Hepatocyte (in vitro differentiated cells): Measurements from ENCODE around the gene FCGR3A. TPM values are rescaled to one million over a fixed set of nuclear protein-coding genes. Genes with fewer than 3 reads are reported as not detected.
"Not testable (repeated sequence)": the region's sequence is repeated elsewhere in the genome, so short reads cannot be mapped to it uniquely, and the experiment has no call there.

Source experiments
- DNase-seq: peaks from one replicate; pipeline ENCODE4 v3.0.0-alpha.2; 2016; ENCODE audit warnings: low spot score
- H2AFZ ChIP-seq: fragments of 200-600 bp; sonication (generic); 2 replicates; pipeline ENCODE4 v1.6.0; 2016; ENCODE audit warnings: antibody characterized with exemption, mild to moderate bottlenecking
- H3K27ac ChIP-seq: fragments of 200-600 bp; sonication (generic); 2 replicates; pipeline ENCODE4 v1.5.1; 2016; ENCODE audit warnings: mild to moderate bottlenecking
- H3K27me3 ChIP-seq: fragments of 200-600 bp; sonication (generic); 2 replicates; pipeline ENCODE4 v1.6.1; 2016
- H3K36me3 ChIP-seq: fragments of 200-600 bp; sonication (generic); replicated peaks from 2 replicates; pipeline ENCODE4 v1.5.1; 2016; ENCODE audit warnings: low read depth; ENCODE audit not compliant: insufficient read depth
- H3K4me1 ChIP-seq: fragments of 200-600 bp; sonication (generic); 2 replicates; pipeline ENCODE4 v1.5.1; 2016; ENCODE audit warnings: mild to moderate bottlenecking, moderate library complexity; ENCODE audit not compliant: insufficient read depth
- H3K4me2 ChIP-seq: fragments of 200-600 bp; sonication (generic); 2 replicates; pipeline ENCODE4 v1.6.0; 2016
- H3K4me3 ChIP-seq: fragments of 200-600 bp; sonication (generic); 2 replicates; pipeline ENCODE4 v1.5.1; 2016; ENCODE audit warnings: mild to moderate bottlenecking
- H3K79me2 ChIP-seq: fragments of 200-600 bp; sonication (generic); 2 replicates; pipeline ENCODE4 v1.6.0; 2017; ENCODE audit warnings: mild to moderate bottlenecking
- H3K9me2 ChIP-seq: fragments of 200-600 bp; sonication (generic); replicated peaks from 2 replicates; pipeline ENCODE4 v1.6.0; 2017; ENCODE audit warnings: mild to moderate bottlenecking; ENCODE audit not compliant: insufficient read depth
- H3K9me3 ChIP-seq: fragments of 200-600 bp; sonication (generic); 2 replicates; pipeline ENCODE4 v1.5.1; 2016; ENCODE audit warnings: low read depth, mild to moderate bottlenecking
- H4K20me1 ChIP-seq: fragments of 200-600 bp; sonication (generic); 2 replicates; pipeline ENCODE4 v1.6.0; 2016; ENCODE audit warnings: mild to moderate bottlenecking; ENCODE audit not compliant: insufficient read depth, poor library complexity, severe bottlenecking
- WGBS: methylation state at CpG from one replicate; pipeline ENCODE4 v1.1.6; 2016; ENCODE audit warnings: low lambda C conversion rate; ENCODE audit errors: missing lambda C conversion rate; 5-methylcytosine and 5-hydroxymethylcytosine counted together
- polyA plus RNA-seq: library from polyadenylated mRNA; unstranded; fragments of >200 nt; fragmentation: Nextera tagmentation; extraction: Ambion mirVana; gene quantifications from 2 replicates; pipeline ENCODE4 v1.2.1, GENCODE V29; 2016
- total RNA-seq: library from RNA; depleted of rRNA; stranded (reverse); fragments of >200 nt; gene quantifications from 2 replicates; pipeline ENCODE4 v1.2.3, GENCODE V29; 2014

Gene FCGR3A
- total and polyA plus RNA-seq, 2 experiments from 2014 or later = 0.17 to 0.31 TPM

DNA sequence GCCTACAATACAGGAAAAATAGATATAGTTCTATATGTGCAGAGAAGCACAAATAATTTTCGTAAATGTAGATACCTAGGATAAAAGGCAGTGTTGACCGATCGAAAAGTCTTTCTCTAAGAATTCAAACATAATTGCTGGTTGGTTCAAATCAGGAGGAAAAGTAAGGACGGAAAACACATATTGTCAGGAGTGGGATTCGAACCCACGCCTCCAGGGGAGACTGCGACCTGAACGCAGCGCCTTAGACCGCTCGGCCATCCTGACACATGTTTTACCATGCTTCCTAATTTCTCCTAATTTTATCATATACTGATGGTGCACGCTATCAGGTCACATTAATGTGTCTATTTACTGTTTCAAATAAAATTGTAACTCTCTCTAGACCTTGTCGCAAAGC lies 19.5 kb downstream of the FCGR3A start:
- not testable (repeated sequence) for H3K27me3 ChIP-seq, H3K9me2 ChIP-seq, H3K27ac ChIP-seq, H2AFZ ChIP-seq, H4K20me1 ChIP-seq, H3K36me3 ChIP-seq, H3K79me2 ChIP-seq, H3K9me3 ChIP-seq
- peak overlapping the region; percentile 3 for H3K4me3 ChIP-seq
- H3K4me1 ChIP-seq = peaks cover 16% of the 10 kb centered on the region
- peak; percentile 64 for DNase-seq
- 2% methylated on average over 12 of the region's 13 CpGs for WGBS
- H3K4me2 ChIP-seq = peak overlapping the region; percentile 71

DNA sequence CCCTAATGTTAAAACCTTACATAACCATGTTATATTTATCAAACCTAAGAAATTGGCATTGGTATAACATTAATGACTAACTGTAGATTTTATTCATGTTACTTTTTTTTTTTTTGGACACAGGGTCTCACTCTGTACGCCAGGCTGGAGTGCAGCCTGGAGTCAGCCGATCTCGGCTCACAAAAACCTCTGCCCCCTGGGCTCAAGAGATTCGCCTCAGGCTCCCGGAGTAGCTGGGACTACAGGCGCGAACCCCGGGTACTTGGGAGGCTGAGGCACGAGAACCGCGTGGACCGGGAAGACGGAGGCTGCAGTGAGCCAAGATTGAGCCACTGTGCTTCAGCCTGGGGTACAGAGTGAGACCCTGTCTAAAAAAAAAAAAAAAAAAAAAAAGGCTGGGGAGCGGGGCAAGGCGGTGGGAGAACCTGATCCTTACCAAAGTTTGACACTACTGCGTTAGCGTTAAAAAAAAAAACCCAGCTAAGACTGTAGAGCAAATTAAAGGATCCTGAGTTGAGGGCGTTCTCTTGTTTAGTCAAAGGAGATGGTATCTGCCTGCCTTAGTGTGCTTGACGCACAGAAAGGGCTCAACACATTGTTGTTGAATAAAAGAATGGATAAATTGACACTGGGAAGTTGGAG lies 20.0 kb downstream of the FCGR3A start:
- Histone ChIP-seq H3K4me2 (peak overlapping the region; percentile 71), H3K4me3 (peak overlapping the region; percentile 3), H3K4me1 (peaks cover 16% of the 10 kb centered on the region)
- not testable (repeated sequence) for H3K36me3 ChIP-seq, H3K27ac ChIP-seq, H3K9me2 ChIP-seq, H4K20me1 ChIP-seq, DNase-seq, H3K9me3 ChIP-seq, H3K79me2 ChIP-seq, H2AFZ ChIP-seq, H3K27me3 ChIP-seq
- WGBS = 17% methylated on average over 19 of the region's 19 CpGs

DNA sequence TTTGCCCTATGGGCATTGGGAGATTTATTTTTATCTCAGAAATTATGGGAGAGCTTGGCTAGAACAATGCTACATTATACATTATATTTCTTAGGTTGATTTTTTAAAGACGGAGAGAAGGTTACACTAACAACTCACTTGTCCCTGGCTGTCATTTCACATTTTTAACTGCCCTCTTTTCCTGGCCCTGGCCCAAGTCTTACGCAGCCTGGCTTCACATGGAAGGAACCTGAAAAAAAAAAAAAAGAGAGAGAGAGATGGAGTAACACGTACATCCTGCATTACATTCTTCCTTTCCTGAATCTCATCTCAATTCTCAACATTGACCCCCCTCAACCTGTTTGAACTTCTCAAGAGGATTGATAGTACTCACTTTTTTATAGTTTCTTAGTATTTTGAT lies 21.1 kb downstream of the FCGR3A start:
- not testable (repeated sequence) for H3K9me2 ChIP-seq, H3K79me2 ChIP-seq, DNase-seq, H3K4me3 ChIP-seq, H3K4me2 ChIP-seq, H2AFZ ChIP-seq, H3K9me3 ChIP-seq, H4K20me1 ChIP-seq, H3K36me3 ChIP-seq, H3K27ac ChIP-seq, H3K27me3 ChIP-seq
- H3K4me1 ChIP-seq = peaks cover 16% of the 10 kb centered on the region
- 65% methylated on average over 3 of the region's 3 CpGs for WGBS

DNA sequence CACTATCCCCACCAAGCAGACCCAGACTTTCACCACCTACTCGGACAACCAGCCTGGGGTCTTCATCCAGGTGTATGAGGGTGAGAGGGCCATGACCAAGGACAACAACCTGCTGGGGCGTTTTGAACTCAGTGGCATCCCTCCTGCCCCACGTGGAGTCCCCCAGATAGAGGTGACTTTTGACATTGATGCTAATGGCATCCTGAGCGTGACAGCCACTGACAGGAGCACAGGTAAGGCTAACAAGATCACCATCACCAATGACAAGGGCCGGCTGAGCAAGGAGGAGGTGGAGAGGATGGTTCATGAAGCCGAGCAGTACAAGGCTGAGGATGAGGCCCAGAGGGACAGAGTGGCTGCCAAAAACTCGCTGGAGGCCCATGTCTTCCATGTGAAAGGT lies 23.7 kb downstream of the FCGR3A start:
- DNase-seq, H3K4me2 ChIP-seq, H3K9me2 ChIP-seq, H3K27ac ChIP-seq, H2AFZ ChIP-seq, H3K4me3 ChIP-seq, H3K4me1 ChIP-seq, H3K9me3 ChIP-seq, H4K20me1 ChIP-seq, H3K36me3 ChIP-seq, H3K27me3 ChIP-seq, H3K79me2 ChIP-seq: not testable (repeated sequence)
- WGBS = 83% methylated on average over 7 of the region's 7 CpGs

DNA sequence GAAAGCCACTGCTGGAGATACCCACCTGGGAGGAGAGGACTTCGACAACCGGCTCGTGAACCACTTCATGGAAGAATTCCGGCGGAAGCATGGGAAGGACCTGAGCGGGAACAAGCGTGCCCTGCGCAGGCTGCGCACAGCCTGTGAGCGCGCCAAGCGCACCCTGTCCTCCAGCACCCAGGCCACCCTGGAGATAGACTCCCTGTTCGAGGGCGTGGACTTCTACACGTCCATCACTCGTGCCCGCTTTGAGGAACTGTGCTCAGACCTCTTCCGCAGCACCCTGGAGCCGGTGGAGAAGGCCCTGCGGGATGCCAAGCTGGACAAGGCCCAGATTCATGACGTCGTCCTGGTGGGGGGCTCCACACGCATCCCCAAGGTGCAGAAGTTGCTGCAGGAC lies 24.3 kb downstream of the FCGR3A start:
- not testable (repeated sequence) for H3K36me3 ChIP-seq, H4K20me1 ChIP-seq, H2AFZ ChIP-seq, H3K4me1 ChIP-seq, H3K27ac ChIP-seq, H3K4me3 ChIP-seq, H3K9me2 ChIP-seq, H3K79me2 ChIP-seq, H3K9me3 ChIP-seq, DNase-seq, H3K27me3 ChIP-seq
- H3K4me2 ChIP-seq = peak overlapping the region; percentile 78
- 81% methylated on average over 21 of the region's 23 CpGs for WGBS

DNA sequence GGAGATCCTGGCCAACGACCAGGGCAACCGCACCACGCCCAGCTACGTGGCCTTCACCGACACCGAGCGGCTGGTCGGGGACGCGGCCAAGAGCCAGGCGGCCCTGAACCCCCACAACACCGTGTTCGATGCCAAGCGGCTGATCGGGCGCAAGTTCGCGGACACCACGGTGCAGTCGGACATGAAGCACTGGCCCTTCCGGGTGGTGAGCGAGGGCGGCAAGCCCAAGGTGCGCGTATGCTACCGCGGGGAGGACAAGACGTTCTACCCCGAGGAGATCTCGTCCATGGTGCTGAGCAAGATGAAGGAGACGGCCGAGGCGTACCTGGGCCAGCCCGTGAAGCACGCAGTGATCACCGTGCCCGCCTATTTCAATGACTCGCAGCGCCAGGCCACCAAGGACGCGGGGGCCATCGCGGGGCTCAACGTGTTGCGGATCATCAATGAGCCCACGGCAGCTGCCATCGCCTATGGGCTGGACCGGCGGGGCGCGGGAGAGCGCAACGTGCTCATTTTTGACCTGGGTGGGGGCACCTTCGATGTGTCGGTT lies 24.8 kb downstream of the FCGR3A start:
- H2AFZ ChIP-seq, H3K27me3 ChIP-seq, H3K36me3 ChIP-seq, H3K9me3 ChIP-seq, H3K27ac ChIP-seq, H3K4me1 ChIP-seq, H4K20me1 ChIP-seq, H3K79me2 ChIP-seq, DNase-seq, H3K9me2 ChIP-seq: not testable (repeated sequence)
- Histone ChIP-seq H3K4me2 (peak overlapping the region; percentile 78), H3K4me3 (peak overlapping the region; percentile 10)
- 14% methylated on average over 21 of the region's 55 CpGs for WGBS

DNA sequence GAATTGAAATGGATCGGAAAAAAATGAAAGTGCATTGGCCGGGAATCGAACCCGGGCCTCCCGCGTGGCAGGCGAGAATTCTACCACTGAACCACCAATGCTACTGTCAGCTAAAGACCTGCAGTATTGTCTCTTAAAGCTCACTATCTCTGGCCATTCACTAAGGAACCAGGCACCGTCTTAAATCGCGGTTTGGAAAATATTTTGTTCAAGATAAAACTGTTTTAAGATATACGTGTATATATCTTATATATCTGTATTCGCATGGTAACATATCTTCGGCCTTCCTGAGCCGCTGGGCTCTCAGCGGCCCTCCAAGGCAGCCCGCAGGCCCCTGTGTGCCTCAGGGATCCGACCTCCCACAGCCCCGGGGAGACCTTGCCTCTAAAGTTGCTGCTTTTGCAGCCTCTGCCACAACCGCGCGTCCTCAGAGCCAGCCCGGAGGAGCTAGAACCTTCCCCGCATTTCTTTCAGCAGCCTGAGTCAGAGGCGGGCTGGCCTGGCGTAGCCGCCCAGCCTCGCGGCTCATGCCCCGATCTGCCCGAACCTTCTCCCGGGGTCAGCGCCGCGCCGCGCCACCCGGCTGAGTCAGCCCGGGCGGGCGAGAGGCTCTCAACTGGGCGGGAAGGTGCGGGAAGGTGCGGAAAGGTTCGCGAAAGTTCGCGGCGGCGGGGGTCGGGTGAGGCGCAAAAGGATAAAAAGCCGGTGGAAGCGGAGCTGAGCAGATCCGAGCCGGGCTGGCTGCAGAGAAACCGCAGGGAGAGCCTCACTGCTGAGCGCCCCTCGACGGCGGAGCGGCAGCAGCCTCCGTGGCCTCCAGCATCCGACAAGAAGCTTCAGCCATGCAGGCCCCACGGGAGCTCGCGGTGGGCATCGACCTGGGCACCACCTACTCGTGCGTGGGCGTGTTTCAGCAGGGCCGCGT lies 25.5 kb downstream of the FCGR3A start, which contains the start of gene HSPA6:
Gene HSPA6 (plus strand): TSS at position 724 of the 925 bp plus-strand sequence. CDS start 119 bp downstream, at position 843.
- H3K79me2 ChIP-seq, H3K9me2 ChIP-seq, H3K36me3 ChIP-seq, H3K27me3 ChIP-seq, H3K4me1 ChIP-seq, H3K9me3 ChIP-seq, H4K20me1 ChIP-seq: not testable (repeated sequence)
- WGBS = 1% methylated on average over 59 of the region's 72 CpGs
- peak within 1 kb of the TSS; percentile 85 for H3K4me3 ChIP-seq
- peak within 1 kb of the TSS; percentile 73 for H2AFZ ChIP-seq
- peak; percentile 88 for DNase-seq
- peak within 1 kb of the TSS; percentile 82 for H3K27ac ChIP-seq
- peak within 1 kb of the TSS; percentile 78 for H3K4me2 ChIP-seq

DNA sequence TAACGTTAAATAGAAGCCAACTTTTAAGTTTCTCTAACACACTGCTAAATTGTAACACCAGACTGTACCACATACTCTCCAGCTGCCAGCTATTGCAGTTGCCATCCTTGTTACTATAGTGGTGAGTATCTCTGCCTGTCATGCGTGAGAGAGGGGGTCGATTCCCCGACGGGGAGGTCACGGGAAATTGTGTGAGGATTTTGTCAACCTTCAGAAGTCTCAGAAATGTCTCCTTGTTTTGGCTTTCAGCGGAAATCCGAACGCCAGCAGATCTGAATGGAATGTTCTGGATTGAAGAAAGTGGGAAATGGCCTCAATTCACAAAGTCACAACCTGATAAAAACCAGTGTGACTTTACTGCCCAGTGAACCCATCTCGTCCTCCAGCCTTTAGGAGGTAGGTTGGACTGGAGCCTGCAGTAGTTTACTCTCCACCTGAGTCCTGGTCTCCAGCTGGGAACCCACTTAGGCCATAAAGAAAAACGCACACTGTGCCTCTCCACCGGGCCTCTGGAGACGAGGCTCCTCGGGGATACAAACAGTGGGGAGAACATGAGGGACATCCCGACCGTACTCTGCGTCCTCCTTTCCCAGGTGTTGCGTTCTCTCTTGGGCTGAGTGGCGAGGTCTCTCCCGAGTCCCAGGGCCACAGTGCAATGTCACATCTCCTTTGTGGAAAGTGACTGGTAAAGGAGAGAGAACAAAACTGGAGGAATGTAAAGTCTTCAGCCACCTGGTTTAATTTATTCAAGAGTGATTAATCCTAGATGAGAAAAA lies 26.4 kb downstream of the FCGR3A start:
- WGBS = 81% methylated on average over 15 of the region's 20 CpGs
- DNase-seq, H3K9me3 ChIP-seq, H3K27me3 ChIP-seq, H3K27ac ChIP-seq, H3K4me2 ChIP-seq, H3K4me1 ChIP-seq, H3K79me2 ChIP-seq, H2AFZ ChIP-seq, H3K36me3 ChIP-seq, H3K9me2 ChIP-seq, H4K20me1 ChIP-seq, H3K4me3 ChIP-seq: not testable (repeated sequence)
